Liver (tissue), 9 donors: ENCODE data around the gene MANSC1. TPM values are rescaled to one million over a fixed set of nuclear protein-coding genes. Genes with fewer than 3 reads are reported as not detected.

Source experiments
- DNase-seq: peaks from one replicate; pipeline ENCODE4 v3.0.0-alpha.2; 2017; ENCODE audit warnings: low spot score
- H3K27ac ChIP-seq, 2 donors: one replicate each; pipeline ENCODE4 v1.7.0; 2013; ENCODE audit warnings: inconsistent platforms in 2 of 2, low read length in 2 of 2, control low read depth in 1 of 2, low read depth in 1 of 2, mild to moderate bottlenecking in 1 of 2
- H3K27me3 ChIP-seq, 4 donors: one replicate each; pipeline versions ENCODE4 v1.6.1 to v1.7.0; 2013; ENCODE audit warnings: low read length in 3 of 4, inconsistent platforms in 1 of 4, mild to moderate bottlenecking in 1 of 4, moderate library complexity in 1 of 4; ENCODE audit not compliant: control insufficient read depth in 4 of 4, insufficient read depth in 4 of 4
- H3K36me3 ChIP-seq, 4 donors: one replicate each; pipeline versions ENCODE4 v1.6.1 to v1.7.0; 2013; ENCODE audit warnings: low read length in 3 of 4, mild to moderate bottlenecking in 3 of 4, low read depth in 1 of 4, moderate library complexity in 1 of 4; ENCODE audit not compliant: control insufficient read depth in 4 of 4, insufficient read depth in 3 of 4
- H3K4me1 ChIP-seq, 4 donors: one replicate each; pipeline versions ENCODE4 v1.6.1 to v1.7.0; 2013; ENCODE audit warnings: low read length in 3 of 4, mild to moderate bottlenecking in 3 of 4, moderate library complexity in 1 of 4; ENCODE audit not compliant: control insufficient read depth in 4 of 4, insufficient read depth in 4 of 4
- H3K4me3 ChIP-seq, 3 donors: one replicate each; pipeline versions ENCODE4 v1.6.1 to v1.7.0; 2013; ENCODE audit warnings: low read length in 3 of 3, control low read depth in 1 of 3, low read depth in 1 of 3, mild to moderate bottlenecking in 1 of 3
- H3K9ac ChIP-seq, 2 donors: one replicate each; pipeline ENCODE4 v1.7.0; 2013; ENCODE audit warnings: low read length in 2 of 2, mild to moderate bottlenecking in 2 of 2, moderate library complexity in 2 of 2, control low read depth in 1 of 2, low read depth in 1 of 2
- H3K9me3 ChIP-seq, 4 donors: one replicate each; pipeline versions ENCODE4 v1.6.1 to v1.7.0; 2013; ENCODE audit warnings: low read length in 3 of 4; ENCODE audit not compliant: control insufficient read depth in 4 of 4
- ATF3 ChIP-seq: IDR thresholded peaks from 2 replicates; pipeline ENCODE4 v1.6.1; 2016; ENCODE audit warnings: antibody characterized with exemption
- FOXA1 ChIP-seq: IDR thresholded peaks from 2 replicates; pipeline ENCODE4 v1.6.1; 2016; ENCODE audit warnings: antibody characterized with exemption
- FOXA2 ChIP-seq: IDR thresholded peaks from 2 replicates; pipeline ENCODE4 v1.6.1; 2016; ENCODE audit warnings: antibody characterized with exemption
- GABPA ChIP-seq, 2 donors: IDR thresholded peaks in 1 of 2; conservative IDR thresholded peaks in 1 of 2; 2 replicates each; pipeline ENCODE4 v1.6.1; 2016; ENCODE audit warnings: antibody characterized with exemption in 2 of 2, mild to moderate bottlenecking in 1 of 2, moderate library complexity in 1 of 2
- HNF4A ChIP-seq, 2 donors: conservative IDR thresholded peaks; 2 replicates each; pipeline ENCODE4 v1.6.1; 2016; ENCODE audit warnings: antibody characterized with exemption in 2 of 2, mild to moderate bottlenecking in 2 of 2
- HNF4G ChIP-seq: IDR thresholded peaks from 2 replicates; pipeline ENCODE4 v1.6.1; 2016; ENCODE audit warnings: antibody characterized with exemption
- MAX ChIP-seq: IDR thresholded peaks from 2 replicates; pipeline ENCODE4 v1.6.1; 2016; ENCODE audit warnings: antibody characterized with exemption
- NR2F2 ChIP-seq: IDR thresholded peaks from 2 replicates; pipeline ENCODE4 v1.6.1; 2016; ENCODE audit warnings: antibody characterized with exemption
- REST ChIP-seq: IDR thresholded peaks from 2 replicates; pipeline ENCODE4 v1.6.1; 2016; ENCODE audit warnings: antibody characterized with exemption, mild to moderate bottlenecking
- RXRA ChIP-seq, 2 donors: IDR thresholded peaks; 2 replicates each; pipeline ENCODE4 v1.6.1; 2017 to 2018; ENCODE audit warnings: antibody characterized with exemption in 2 of 2, mild to moderate bottlenecking in 1 of 2
- SP1 ChIP-seq: IDR thresholded peaks from 2 replicates; pipeline ENCODE4 v1.6.1; 2018; ENCODE audit warnings: antibody characterized with exemption, mild to moderate bottlenecking
- TAF1 ChIP-seq: conservative IDR thresholded peaks from 2 replicates; pipeline ENCODE4 v1.6.1; 2016; ENCODE audit warnings: antibody characterized with exemption, mild to moderate bottlenecking
- YY1 ChIP-seq: IDR thresholded peaks from 2 replicates; pipeline ENCODE4 v1.6.1; 2016; ENCODE audit warnings: antibody characterized with exemption, mild to moderate bottlenecking
- ZBTB33 ChIP-seq: IDR thresholded peaks from 2 replicates; pipeline ENCODE4 v1.6.1; 2016; ENCODE audit warnings: antibody characterized with exemption
- WGBS: extraction: QIAGEN DNeasy Blood & Tissue Kit; methylation state at CpG from one replicate; pipeline ENCODE4 v1.1.7; 2013; 5-methylcytosine and 5-hydroxymethylcytosine counted together
- polyA plus RNA-seq, 2 donors: library from polyadenylated mRNA; stranded (reverse) in 1 of 2; unstranded in 1 of 2; fragments of 200-250 nt in 1 of 2; fragments of >200 nt in 1 of 2; fragmentation: Nextera tagmentation in 1 of 2; extraction: Ambion mirVana in 1 of 2; gene quantifications; one replicate each; pipeline versions ENCODE4 v1.2.1 to v1.2.3, GENCODE V29; 2013 to 2015
- total RNA-seq, 2 donors: library from RNA; depleted of rRNA; stranded (reverse); fragments of >200 nt; gene quantifications; one replicate each; pipeline ENCODE4 v1.2.3, GENCODE V29; 2014
- TF ChIP-seq, protein P1 (sequence below): fragments of 150-350 bp; IDR thresholded peaks from 2 replicates; pipeline ENCODE4 v1.5.1; 2017; ENCODE audit warnings: improper control_type of control experiment, low read depth, low read length; ENCODE audit not compliant: missing input control
- donor health status: healthy.
- donor health status: healthy.
- donor health status: healthy.
- donor health status: healthy.
- donor health status: healthy.

MANSC1 gene
- total and polyA plus RNA-seq, 4 donors = 2.1 to 7.8 (median 4.7) TPM

DNA sequence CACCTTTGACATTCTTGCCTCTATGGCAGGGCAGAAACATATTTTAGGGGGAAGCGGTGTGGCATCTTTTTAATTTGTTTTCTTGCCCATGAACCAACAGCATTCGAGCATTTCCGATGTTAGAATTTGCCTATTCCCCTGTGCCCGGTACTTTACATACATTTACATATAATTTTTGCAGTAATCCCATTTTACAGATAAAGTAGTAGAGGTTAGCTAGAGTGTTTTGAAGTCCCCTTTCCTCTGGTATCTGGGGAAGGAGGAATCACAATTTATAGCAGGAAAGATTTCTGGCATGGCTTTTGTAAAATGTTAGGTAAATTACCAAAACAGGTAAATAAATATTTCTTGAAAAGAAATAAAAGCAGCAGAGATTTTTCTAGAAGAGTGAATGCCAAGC, 8.5 kb upstream of the MANSC1 start (continued):
- no peak for TF ChIP-seq NR2F2
- TF ChIP-seq HNF4A (conservative IDR thresholded peaks at IDR 0.05) = no peak

DNA sequence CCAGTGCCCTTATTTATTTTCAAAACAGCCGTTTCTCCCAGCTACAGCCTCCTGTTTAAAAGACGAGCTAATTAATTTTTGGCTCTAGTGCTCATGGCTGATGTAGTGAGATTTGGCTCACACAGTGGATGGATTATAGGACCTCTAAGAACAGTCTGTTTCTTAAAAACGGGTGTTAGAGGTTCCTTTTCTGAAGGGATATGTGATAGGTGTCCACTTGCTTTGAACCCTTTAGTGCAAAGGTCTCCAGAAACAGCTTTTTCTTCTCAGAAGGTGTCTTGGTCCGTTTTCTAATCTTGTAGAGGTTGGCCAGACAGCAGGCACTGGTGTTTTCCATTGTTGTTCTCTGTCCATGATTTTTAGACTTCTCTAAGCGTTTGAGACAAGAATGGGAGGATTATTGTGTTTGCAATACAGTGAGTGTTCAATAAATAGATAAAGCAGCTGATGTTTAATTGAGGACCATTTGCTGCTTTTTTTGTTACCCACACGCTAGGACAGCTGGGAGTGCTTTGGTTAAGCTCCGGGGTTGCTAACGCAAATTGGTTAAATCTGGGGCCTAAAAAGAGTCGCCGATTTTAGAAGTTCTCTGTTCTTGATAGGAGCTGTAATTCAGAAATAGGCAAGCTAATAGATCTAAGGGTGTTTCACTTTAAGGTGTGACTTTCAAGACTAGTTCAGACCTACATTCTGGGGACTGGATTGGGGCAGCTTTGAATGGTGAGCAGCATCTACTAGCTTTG, 7.8 kb upstream of the MANSC1 start:
- DNase-seq = no peak
- H3K27me3 ChIP-seq = no peaks in the 10 kb centered on the region
- H3K36me3 ChIP-seq = no peaks in the 10 kb centered on the region
- WGBS = 13% methylated on average over 10 of the region's 10 CpGs
- peak overlapping the region; percentile 72 to 96 (median 77) for H3K4me3 ChIP-seq
- no peaks in the 10 kb centered on the region for H3K9me3 ChIP-seq
- TF ChIP-seq ATF3 = no peak
- TF ChIP-seq HNF4G = no peak
- no peak for TF ChIP-seq ZBTB33
- TF ChIP-seq YY1 = no peak
- TF ChIP-seq RXRA (IDR thresholded peaks at IDR 0.05) = no peak
- TF ChIP-seq FOXA1 = no peak
- no peak for TF ChIP-seq SP1
- no peak for TF ChIP-seq FOXA2
- TF ChIP-seq, protein P1, sequence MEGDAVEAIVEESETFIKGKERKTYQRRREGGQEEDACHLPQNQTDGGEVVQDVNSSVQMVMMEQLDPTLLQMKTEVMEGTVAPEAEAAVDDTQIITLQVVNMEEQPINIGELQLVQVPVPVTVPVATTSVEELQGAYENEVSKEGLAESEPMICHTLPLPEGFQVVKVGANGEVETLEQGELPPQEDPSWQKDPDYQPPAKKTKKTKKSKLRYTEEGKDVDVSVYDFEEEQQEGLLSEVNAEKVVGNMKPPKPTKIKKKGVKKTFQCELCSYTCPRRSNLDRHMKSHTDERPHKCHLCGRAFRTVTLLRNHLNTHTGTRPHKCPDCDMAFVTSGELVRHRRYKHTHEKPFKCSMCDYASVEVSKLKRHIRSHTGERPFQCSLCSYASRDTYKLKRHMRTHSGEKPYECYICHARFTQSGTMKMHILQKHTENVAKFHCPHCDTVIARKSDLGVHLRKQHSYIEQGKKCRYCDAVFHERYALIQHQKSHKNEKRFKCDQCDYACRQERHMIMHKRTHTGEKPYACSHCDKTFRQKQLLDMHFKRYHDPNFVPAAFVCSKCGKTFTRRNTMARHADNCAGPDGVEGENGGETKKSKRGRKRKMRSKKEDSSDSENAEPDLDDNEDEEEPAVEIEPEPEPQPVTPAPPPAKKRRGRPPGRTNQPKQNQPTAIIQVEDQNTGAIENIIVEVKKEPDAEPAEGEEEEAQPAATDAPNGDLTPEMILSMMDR = no peak
- TF ChIP-seq TAF1 = no peak
- no peak for TF ChIP-seq MAX
- no peak for TF ChIP-seq GABPA (IDR thresholded peaks at IDR 0.05 in 1 of 2, conservative IDR thresholded peaks at IDR 0.05 in 1 of 2)
- no peak for TF ChIP-seq REST
- peak overlapping the region; percentile 94 to 100 for H3K27ac ChIP-seq
- H3K9ac ChIP-seq = peak overlapping the region; percentile 95 to 100
- peaks cover 0 to 19% (median 4%) of the 10 kb centered on the region in 4 donors for H3K4me1 ChIP-seq
